T-cell (primary cell): ENCODE results near the gene EXOC4. TPM values are rescaled to one million over a fixed set of nuclear protein-coding genes. Genes with fewer than 3 reads are reported as not detected.
"Not testable (repeated sequence)": the region's sequence is repeated elsewhere in the genome, so short reads cannot be mapped to it uniquely, and the experiment has no call there.

Experiments
- ATAC-seq, 4 experiments: fragments of 200-7000 bp in 3 of 4; fragments of 150-1000 bp in 1 of 4; cut with Tn5 transposase; replicated peaks in 1 of 4; 1 replicate in 3 of 4; 2 replicates in 1 of 4; pipeline ENCODE4 v1.10.0; 2021; ENCODE audit warnings: moderate library complexity in 3 of 4, mild to moderate bottlenecking in 2 of 4, moderate number of reproducible peaks in 1 of 4
- CTCF ChIA-PET, 2 donors: fragments of 300-600 bp; sonication (Branson Sonifier 250); formaldehyde crosslinking; loops; one replicate each; lab custom pipeline; 2022; ENCODE audit warnings: antibody characterized with exemption in 2 of 2; lab: Charles Lee
- POLR2A ChIA-PET, 2 donors: fragments of 300-600 bp; sonication (Branson Sonifier 250); formaldehyde crosslinking; loops; one replicate each; lab custom pipeline; 2022; ENCODE audit warnings: antibody characterized with exemption in 2 of 2; lab: Charles Lee
- DNase-seq, 35 experiments: peaks; one replicate each; pipeline versions ENCODE4 v3.0.0 to v3.0.0-alpha.2; 2013 to 2023
- H3K27ac ChIP-seq: one replicate; pipeline ENCODE4 v1.5.1; 2013; ENCODE audit warnings: low read length
- H3K27me3 ChIP-seq, 2 experiments: replicated peaks in 1 of 2; 1 replicate in 1 of 2; 2 replicates in 1 of 2; pipeline versions ENCODE4 v1.6.1 to v1.7.0; 2013; ENCODE audit warnings: low read length in 1 of 2, mixed read lengths in 1 of 2; ENCODE audit not compliant: control insufficient read depth in 2 of 2, insufficient read depth in 2 of 2; ENCODE audit errors: extremely low read depth in 1 of 2
- H3K36me3 ChIP-seq, 2 donors: 1 replicate in 1 of 2; 2 replicates in 1 of 2; pipeline versions ENCODE4 v1.6.1 to v1.7.0; 2013; ENCODE audit warnings: low read length in 1 of 2; ENCODE audit not compliant: control insufficient read depth in 2 of 2, insufficient read depth in 1 of 2; ENCODE audit errors: extremely low read depth in 1 of 2
- H3K4me1 ChIP-seq, 2 experiments: 1 replicate in 1 of 2; 2 replicates in 1 of 2; pipeline versions ENCODE4 v1.6.1 to v1.7.0; 2013; ENCODE audit warnings: low read length in 2 of 2, mixed read lengths in 1 of 2; ENCODE audit not compliant: insufficient read depth in 2 of 2, control insufficient read depth in 1 of 2; ENCODE audit errors: extremely low read depth in 1 of 2
- H3K4me3 ChIP-seq, 2 donors: 1 replicate in 1 of 2; 2 replicates in 1 of 2; pipeline versions ENCODE4 v1.5.1 to v1.7.0; 2013; ENCODE audit warnings: mild to moderate bottlenecking in 2 of 2, low read length in 1 of 2, moderate library complexity in 1 of 2; ENCODE audit not compliant: control insufficient read depth in 1 of 2; ENCODE audit errors: extremely low read depth in 1 of 2
- H3K9me3 ChIP-seq: 2 replicates; pipeline ENCODE4 v1.7.0; 2013
- H3K27ac Mint-ChIP-seq, 2 donors: one replicate each; pipeline ENCODE4 v1.8.0; 2020 to 2021; ENCODE audit warnings: mild to moderate bottlenecking in 2 of 2, mixed read lengths in 2 of 2
- H3K27me3 Mint-ChIP-seq, 2 donors: one replicate each; pipeline ENCODE4 v1.8.0; 2021 to 2022; ENCODE audit warnings: mixed read lengths in 2 of 2
- H3K36me3 Mint-ChIP-seq: one replicate; pipeline ENCODE4 v1.8.0; 2021; ENCODE audit warnings: mixed read lengths
- H3K4me1 Mint-ChIP-seq, 3 donors: one replicate each; pipeline ENCODE4 v1.8.0; 2020 to 2022; ENCODE audit warnings: mixed read lengths in 3 of 3, mild to moderate bottlenecking in 1 of 3
- H3K4me3 Mint-ChIP-seq, 3 donors: one replicate each; pipeline ENCODE4 v1.8.0; 2020 to 2022; ENCODE audit warnings: mild to moderate bottlenecking in 3 of 3, mixed read lengths in 3 of 3, moderate library complexity in 3 of 3
- H3K9me3 Mint-ChIP-seq, 3 donors: one replicate each; pipeline ENCODE4 v1.8.0; 2020 to 2022; ENCODE audit warnings: mixed read lengths in 3 of 3
- WGBS: methylation state at CpG from one replicate; pipeline ENCODE4 v1.1.5; 2013; ENCODE audit warnings: missing lambda C conversion rate; ENCODE audit not compliant: insufficient coverage; 5-methylcytosine and 5-hydroxymethylcytosine counted together
- total RNA-seq, 35 experiments: library from RNA in 6 of 35; stranded (reverse) in 6 of 35; fragments of 120-200 nt in 1 of 35; gene quantifications; one replicate each; pipeline versions ENCODE4 v1.2.1 to v1.2.4 and lab custom pipeline; 2013 to 2026

The EXOC4 gene
- total RNA-seq, 5 donors from 2014 or later (not counting 1 experiment from before 2014, with no cell fraction given): 58.2 to 108 (median 64.8) TPM

- no peak overlapping the region for H3K27ac ChIP-seq
- ChIA-PET CTCF (no interaction called here), POLR2A (no interaction called here)
- H3K4me3 ChIP-seq: no peak overlapping the region
- Mint-ChIP-seq H3K9me3 (peaks cover 5 to 6% (median 5%) of the 10 kb centered on the region in 3 donors), H3K4me1 (no peaks in the 10 kb centered on the region), H3K27ac (no peak overlapping the region), H3K36me3 (peaks cover 20% of the 10 kb centered on the region), H3K4me3 (no peak overlapping the region), H3K27me3 (no peaks in the 10 kb centered on the region)
- no peaks in the 10 kb centered on the region for H3K36me3 ChIP-seq
- DNase-seq (no peak), ATAC-seq (no peak)
- no peaks in the 10 kb centered on the region for H3K27me3 ChIP-seq
- WGBS: no CpG with 5 or more reads among the region's 3 CpGs
- H3K9me3 ChIP-seq: no peaks in the 10 kb centered on the region
- no peaks in the 10 kb centered on the region for H3K4me1 ChIP-seq
Observed at GRCh38 chr7:133886086-133886485, 633.2 kb downstream of the EXOC4 start.

- Mint-ChIP-seq H3K4me3 (no peak overlapping the region), H3K9me3 (peaks cover 5 to 6% (median 5%) of the 10 kb centered on the region in 3 donors), H3K27me3 (no peaks in the 10 kb centered on the region), H3K27ac (no peak overlapping the region), H3K36me3 (peaks cover 20% of the 10 kb centered on the region), H3K4me1 (no peaks in the 10 kb centered on the region)
- Histone ChIP-seq H3K27me3 (no peaks in the 10 kb centered on the region), H3K27ac (no peak overlapping the region), H3K36me3 (no peaks in the 10 kb centered on the region), H3K4me3 (no peak overlapping the region), H3K4me1 (no peaks in the 10 kb centered on the region), H3K9me3 (no peaks in the 10 kb centered on the region)
- no peak for ATAC-seq
- CTCF ChIA-PET: no interaction called here
- WGBS: no CpG with 5 or more reads among the region's 2 CpGs
- no peak for DNase-seq
- POLR2A ChIA-PET: interaction anchor here in 1 of 2 donors (0.6 kb wide), 1 partner anchor 1220 kb away, joined by 3 read pairs; no protein-coding TSS in a partner anchor
Observed at GRCh38 chr7:133886797-133887196, 633.9 kb downstream of the EXOC4 start.

- WGBS: 100% methylated on average over 2 of the region's 2 CpGs
- Mint-ChIP-seq H3K4me1 (no peaks in the 10 kb centered on the region), H3K27me3 (no peaks in the 10 kb centered on the region), H3K9me3 (peaks cover 5 to 6% (median 5%) of the 10 kb centered on the region in 3 donors), H3K27ac (no peak overlapping the region), H3K36me3 (peaks cover 13% of the 10 kb centered on the region), H3K4me3 (no peak overlapping the region)
- Histone ChIP-seq H3K4me3 (no peak overlapping the region), H3K9me3 (no peaks in the 10 kb centered on the region), H3K4me1 (no peaks in the 10 kb centered on the region), H3K27me3 (no peaks in the 10 kb centered on the region), H3K36me3 (no peaks in the 10 kb centered on the region), H3K27ac (no peak overlapping the region)
- POLR2A ChIA-PET: no interaction called here
- CTCF ChIA-PET: no interaction called here
- no peak for ATAC-seq
- no peak for DNase-seq
Observed at GRCh38 chr7:133887459-133887858, 634.6 kb downstream of the EXOC4 start.

- no peak for DNase-seq
- no CpG with 5 or more reads among the region's 7 CpGs for WGBS
- H3K27ac Mint-ChIP-seq: no peak overlapping the region
- H3K9me3 ChIP-seq: no peaks in the 10 kb centered on the region
- POLR2A ChIA-PET: no interaction called here
- peaks cover 5 to 6% (median 5%) of the 10 kb centered on the region in 3 donors for H3K9me3 Mint-ChIP-seq
- no peaks in the 10 kb centered on the region for H3K27me3 ChIP-seq
- H3K4me1 Mint-ChIP-seq: no peaks in the 10 kb centered on the region
- H3K27me3 Mint-ChIP-seq: no peaks in the 10 kb centered on the region
- peaks cover 11% of the 10 kb centered on the region for H3K36me3 Mint-ChIP-seq
- H3K27ac ChIP-seq: no peak overlapping the region
- H3K4me3 Mint-ChIP-seq: no peak overlapping the region
- CTCF ChIA-PET: no interaction called here
- H3K4me3 ChIP-seq: no peak overlapping the region
- H3K36me3 ChIP-seq: no peaks in the 10 kb centered on the region
- ATAC-seq: no peak
- H3K4me1 ChIP-seq: no peaks in the 10 kb centered on the region
Observed at GRCh38 chr7:133888061-133888930, 635.4 kb downstream of the EXOC4 start.

GRCh38 chr7:133904776-133905175, 651.9 kb downstream of the EXOC4 start:
- Mint-ChIP-seq H3K4me1 (no peaks in the 10 kb centered on the region), H3K9me3 (peaks cover 0 to 6% (median 0%) of the 10 kb centered on the region in 3 donors), H3K27ac (no peak overlapping the region), H3K36me3 (peaks cover 66% of the 10 kb centered on the region), H3K27me3 (no peaks in the 10 kb centered on the region), H3K4me3 (no peak overlapping the region)
- Histone ChIP-seq H3K4me3 (no peak overlapping the region), H3K4me1 (no peaks in the 10 kb centered on the region), H3K9me3 (no peaks in the 10 kb centered on the region), H3K27ac (no peak overlapping the region), H3K27me3 (no peaks in the 10 kb centered on the region), H3K36me3 (no peaks in the 10 kb centered on the region)
- WGBS: no CpG with 5 or more reads among the region's 4 CpGs
- DNase-seq: no peak
- ChIA-PET POLR2A (no interaction called here), CTCF (no interaction called here)
- ATAC-seq: no peak

- WGBS: 97% methylated on average over 15 of the region's 18 CpGs
- H3K27me3 ChIP-seq, H3K4me1 Mint-ChIP-seq, H3K27me3 Mint-ChIP-seq, H3K4me3 ChIP-seq, H3K9me3 Mint-ChIP-seq, ATAC-seq, H3K4me1 ChIP-seq, H3K4me3 Mint-ChIP-seq, DNase-seq, H3K27ac ChIP-seq, POLR2A ChIA-PET, H3K9me3 ChIP-seq, H3K27ac Mint-ChIP-seq, H3K36me3 ChIP-seq: not testable (repeated sequence)
- CTCF ChIA-PET: interaction anchor here in 1 of 2 donors (0.6 kb wide), 1 partner anchor 230 kb away, joined by 3 read pairs; no protein-coding TSS in a partner anchor
- H3K36me3 Mint-ChIP-seq: peaks cover 67% of the 10 kb centered on the region
Observed at GRCh38 chr7:133906553-133906952, 653.7 kb downstream of the EXOC4 start.
